ENCODE measurements around the gene INSR.

INSR gene

GRCh38 chr19:7272856-7273578 lies 21.2 kb downstream of the INSR start:
- no peaks in the 10 kb centered on the region for H3K9me3 ChIP-seq (ENCODE audit: control insufficient read depth, low read length)
- DNase-seq, result no peak
- no peaks in the 10 kb centered on the region for H3K27me3 ChIP-seq (replicated peaks; ENCODE audit: control insufficient read depth, insufficient read depth, low read length, poor library complexity, severe bottlenecking)
- H3K27ac ChIP-seq (ENCODE audit: insufficient read depth, low read length, poor library complexity, severe bottlenecking), result no peak overlapping the region
- H3K4me1 ChIP-seq (ENCODE audit: control insufficient read depth, insufficient read depth, low read length, poor library complexity, severe bottlenecking), result no peaks in the 10 kb centered on the region
- H3K36me3 ChIP-seq (ENCODE audit: control insufficient read depth, insufficient read depth, low read length), result no peaks in the 10 kb centered on the region
- H3K4me3 ChIP-seq (ENCODE audit: insufficient read depth, low read depth, low read length, poor library complexity, severe bottlenecking), result no peak overlapping the region

- Histone ChIP-seq H3K27ac (ENCODE audit: insufficient read depth, low read length, poor library complexity, severe bottlenecking) (no peak overlapping the region), H3K4me1 (ENCODE audit: control insufficient read depth, insufficient read depth, low read length, poor library complexity, severe bottlenecking) (no peaks in the 10 kb centered on the region)
- DNase-seq, result no peak
Observed at GRCh38 chr19:7268705-7269098, 25.5 kb downstream of the INSR start.

GRCh38 chr19:7267792-7268704 lies 26.2 kb downstream of the INSR start:
- no peaks in the 10 kb centered on the region for H3K27me3 ChIP-seq (replicated peaks; ENCODE audit: control insufficient read depth, insufficient read depth, low read length, poor library complexity, severe bottlenecking)
- DNase-seq, result no peak
- no peaks in the 10 kb centered on the region for H3K36me3 ChIP-seq (ENCODE audit: control insufficient read depth, insufficient read depth, low read length)
- H3K4me1 ChIP-seq (ENCODE audit: control insufficient read depth, insufficient read depth, low read length, poor library complexity, severe bottlenecking), result no peaks in the 10 kb centered on the region
- no peak overlapping the region for H3K4me3 ChIP-seq (ENCODE audit: insufficient read depth, low read depth, low read length, poor library complexity, severe bottlenecking)
- no peaks in the 10 kb centered on the region for H3K9me3 ChIP-seq (ENCODE audit: control insufficient read depth, low read length)
- H3K27ac ChIP-seq (ENCODE audit: insufficient read depth, low read length, poor library complexity, severe bottlenecking), result no peak overlapping the region

More at GRCh38 chr19:7268705-7269098, 25.5 kb downstream of the INSR start:
- no peaks in the 10 kb centered on the region for H3K36me3 ChIP-seq (ENCODE audit: control insufficient read depth, insufficient read depth, low read length)
- no peaks in the 10 kb centered on the region for H3K27me3 ChIP-seq (replicated peaks; ENCODE audit: control insufficient read depth, insufficient read depth, low read length, poor library complexity, severe bottlenecking)
- no peaks in the 10 kb centered on the region for H3K9me3 ChIP-seq (ENCODE audit: control insufficient read depth, low read length)
- H3K4me3 ChIP-seq (ENCODE audit: insufficient read depth, low read depth, low read length, poor library complexity, severe bottlenecking), result no peak overlapping the region

GRCh38 chr19:7266832-7267231 lies 27.4 kb downstream of the INSR start:
- DNase-seq, result no peak
- Histone ChIP-seq H3K4me1 (ENCODE audit: control insufficient read depth, insufficient read depth, low read length, poor library complexity, severe bottlenecking) (no peaks in the 10 kb centered on the region), H3K27ac (ENCODE audit: insufficient read depth, low read length, poor library complexity, severe bottlenecking) (no peak overlapping the region), H3K4me3 (ENCODE audit: insufficient read depth, low read depth, low read length, poor library complexity, severe bottlenecking) (no peak overlapping the region), H3K36me3 (ENCODE audit: control insufficient read depth, insufficient read depth, low read length) (no peaks in the 10 kb centered on the region), H3K27me3 (replicated peaks; ENCODE audit: control insufficient read depth, insufficient read depth, low read length, poor library complexity, severe bottlenecking) (no peaks in the 10 kb centered on the region), H3K9me3 (ENCODE audit: control insufficient read depth, low read length) (no peaks in the 10 kb centered on the region)

DNA sequence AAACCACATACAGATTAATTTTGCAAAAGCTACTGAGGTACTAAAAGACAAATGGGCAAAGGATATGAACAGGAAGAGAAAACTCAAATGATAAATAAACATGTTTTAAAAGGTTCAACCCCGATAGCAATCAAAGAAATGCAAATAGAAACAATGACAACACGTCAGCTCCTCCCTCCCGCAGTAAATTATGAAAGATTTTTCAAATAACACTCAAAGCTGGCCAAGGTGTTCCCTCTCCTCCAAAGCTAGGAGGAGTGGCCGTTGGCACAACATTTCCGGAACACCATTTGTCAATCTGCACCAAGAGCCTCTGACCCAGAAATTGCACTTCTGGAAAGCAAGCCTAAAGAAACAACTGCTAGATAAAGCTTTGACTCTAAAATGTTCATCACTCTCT lies 28.3 kb downstream of the INSR start:
- Histone ChIP-seq H3K4me3 (ENCODE audit: insufficient read depth, low read depth, low read length, poor library complexity, severe bottlenecking) (no peak overlapping the region), H3K9me3 (ENCODE audit: control insufficient read depth, low read length) (no peaks in the 10 kb centered on the region), H3K36me3 (ENCODE audit: control insufficient read depth, insufficient read depth, low read length) (no peaks in the 10 kb centered on the region), H3K27ac (ENCODE audit: insufficient read depth, low read length, poor library complexity, severe bottlenecking) (no peak overlapping the region), H3K27me3 (replicated peaks; ENCODE audit: control insufficient read depth, insufficient read depth, low read length, poor library complexity, severe bottlenecking) (no peaks in the 10 kb centered on the region), H3K4me1 (ENCODE audit: control insufficient read depth, insufficient read depth, low read length, poor library complexity, severe bottlenecking) (no peaks in the 10 kb centered on the region)
- DNase-seq, result no peak

GRCh38 chr19:7264858-7265257 lies 29.4 kb downstream of the INSR start:
- no peak overlapping the region for H3K27ac ChIP-seq (ENCODE audit: insufficient read depth, low read length, poor library complexity, severe bottlenecking)
- H3K27me3 ChIP-seq (replicated peaks; ENCODE audit: control insufficient read depth, insufficient read depth, low read length, poor library complexity, severe bottlenecking), result no peaks in the 10 kb centered on the region
- no peak for DNase-seq
- no peaks in the 10 kb centered on the region for H3K4me1 ChIP-seq (ENCODE audit: control insufficient read depth, insufficient read depth, low read length, poor library complexity, severe bottlenecking)
- H3K9me3 ChIP-seq (ENCODE audit: control insufficient read depth, low read length), result no peaks in the 10 kb centered on the region
- H3K36me3 ChIP-seq (ENCODE audit: control insufficient read depth, insufficient read depth, low read length), result no peaks in the 10 kb centered on the region
- H3K4me3 ChIP-seq (ENCODE audit: insufficient read depth, low read depth, low read length, poor library complexity, severe bottlenecking), result no peak overlapping the region

- Histone ChIP-seq H3K4me3 (ENCODE audit: insufficient read depth, low read depth, low read length, poor library complexity, severe bottlenecking) (no peak overlapping the region), H3K9me3 (ENCODE audit: control insufficient read depth, low read length) (no peaks in the 10 kb centered on the region), H3K36me3 (ENCODE audit: control insufficient read depth, insufficient read depth, low read length) (no peaks in the 10 kb centered on the region), H3K4me1 (ENCODE audit: control insufficient read depth, insufficient read depth, low read length, poor library complexity, severe bottlenecking) (no peaks in the 10 kb centered on the region), H3K27ac (ENCODE audit: insufficient read depth, low read length, poor library complexity, severe bottlenecking) (no peak overlapping the region), H3K27me3 (replicated peaks; ENCODE audit: control insufficient read depth, insufficient read depth, low read length, poor library complexity, severe bottlenecking) (no peaks in the 10 kb centered on the region)
- no peak for DNase-seq
Observed at GRCh38 chr19:7263521-7263920, 30.7 kb downstream of the INSR start.

DNA sequence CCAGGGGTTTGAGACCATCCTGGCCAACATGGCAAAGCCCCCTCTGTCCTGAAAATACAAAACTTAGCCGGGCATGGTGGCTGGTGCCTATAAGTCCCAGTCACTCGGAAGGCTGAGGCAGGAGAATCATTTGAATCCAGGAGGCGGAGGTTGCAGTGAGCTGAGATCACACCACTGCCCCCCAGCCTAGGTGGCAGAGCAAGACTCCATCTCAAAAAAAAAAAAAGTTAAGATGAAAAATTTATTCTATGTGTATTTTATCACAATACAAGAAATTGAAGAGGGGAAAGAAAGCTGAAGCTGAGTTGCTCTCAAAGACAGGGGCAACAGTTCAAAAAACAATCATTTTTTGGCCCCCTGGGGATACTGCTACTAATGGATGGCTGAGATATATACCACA lies 31.1 kb downstream of the INSR start:
- Histone ChIP-seq H3K36me3 (ENCODE audit: control insufficient read depth, insufficient read depth, low read length) (no peaks in the 10 kb centered on the region), H3K4me1 (ENCODE audit: control insufficient read depth, insufficient read depth, low read length, poor library complexity, severe bottlenecking) (no peaks in the 10 kb centered on the region), H3K9me3 (ENCODE audit: control insufficient read depth, low read length) (no peaks in the 10 kb centered on the region), H3K4me3 (ENCODE audit: insufficient read depth, low read depth, low read length, poor library complexity, severe bottlenecking) (no peak overlapping the region), H3K27me3 (replicated peaks; ENCODE audit: control insufficient read depth, insufficient read depth, low read length, poor library complexity, severe bottlenecking) (no peaks in the 10 kb centered on the region), H3K27ac (ENCODE audit: insufficient read depth, low read length, poor library complexity, severe bottlenecking) (no peak overlapping the region)
- no peak for DNase-seq

DNA sequence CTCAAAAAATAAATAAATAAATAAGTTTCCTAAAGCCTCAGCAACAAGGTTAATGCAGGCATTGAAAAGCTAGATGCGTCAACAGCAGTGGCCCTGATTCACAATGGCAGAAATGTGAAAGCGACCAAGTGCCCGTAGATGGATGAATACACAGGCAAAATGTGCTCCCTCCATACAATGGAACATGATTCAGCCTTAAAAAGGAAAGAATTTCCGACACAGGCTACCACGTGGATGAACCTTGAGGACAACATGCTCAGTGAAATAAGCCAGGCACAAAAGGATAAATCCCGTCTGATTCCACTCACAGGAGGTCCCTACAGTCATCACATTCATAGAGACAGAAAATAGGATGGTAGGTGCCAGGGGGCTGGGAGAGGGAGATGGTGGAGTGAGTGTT lies 31.7 kb downstream of the INSR start:
- Histone ChIP-seq H3K4me3 (ENCODE audit: insufficient read depth, low read depth, low read length, poor library complexity, severe bottlenecking) (no peak overlapping the region), H3K36me3 (ENCODE audit: control insufficient read depth, insufficient read depth, low read length) (no peaks in the 10 kb centered on the region), H3K27me3 (replicated peaks; ENCODE audit: control insufficient read depth, insufficient read depth, low read length, poor library complexity, severe bottlenecking) (no peaks in the 10 kb centered on the region), H3K9me3 (ENCODE audit: control insufficient read depth, low read length) (no peaks in the 10 kb centered on the region), H3K4me1 (ENCODE audit: control insufficient read depth, insufficient read depth, low read length, poor library complexity, severe bottlenecking) (no peaks in the 10 kb centered on the region), H3K27ac (ENCODE audit: insufficient read depth, low read length, poor library complexity, severe bottlenecking) (no peak overlapping the region)
- DNase-seq, result no peak

GRCh38 chr19:7260161-7260560 lies 34.1 kb downstream of the INSR start:
- DNase-seq, result no peak
- H3K4me1 ChIP-seq (ENCODE audit: control insufficient read depth, insufficient read depth, low read length, poor library complexity, severe bottlenecking), result no peaks in the 10 kb centered on the region
- H3K9me3 ChIP-seq (ENCODE audit: control insufficient read depth, low read length), result no peaks in the 10 kb centered on the region
- H3K27ac ChIP-seq (ENCODE audit: insufficient read depth, low read length, poor library complexity, severe bottlenecking), result no peak overlapping the region
- H3K36me3 ChIP-seq (ENCODE audit: control insufficient read depth, insufficient read depth, low read length), result no peaks in the 10 kb centered on the region
- no peaks in the 10 kb centered on the region for H3K27me3 ChIP-seq (replicated peaks; ENCODE audit: control insufficient read depth, insufficient read depth, low read length, poor library complexity, severe bottlenecking)
- no peak overlapping the region for H3K4me3 ChIP-seq (ENCODE audit: insufficient read depth, low read depth, low read length, poor library complexity, severe bottlenecking)
